ENCODE measurements around the gene RPS6KA5.
"Not testable (repeated sequence)": the region's sequence is repeated elsewhere in the genome, so short reads cannot be mapped to it uniquely, and the experiment has no call there.

The RPS6KA5 gene

DNA sequence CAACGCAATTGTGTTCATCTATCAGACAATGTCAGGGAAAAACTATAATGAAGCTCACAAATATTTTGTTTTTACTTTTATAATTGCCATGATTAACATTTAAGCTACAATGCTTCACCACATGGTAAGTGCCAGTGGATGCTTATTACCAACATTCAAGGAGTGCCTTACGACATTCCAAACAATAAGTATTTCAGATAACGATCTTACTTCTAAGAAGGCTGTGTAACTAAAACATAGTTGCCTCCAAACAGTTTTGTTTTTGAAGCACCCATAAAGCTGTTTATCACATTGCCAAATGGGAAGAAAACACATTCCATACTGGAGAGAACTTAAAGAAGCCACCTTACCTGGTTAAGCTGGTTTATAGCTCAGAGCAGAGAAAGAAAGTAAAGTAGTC lies 78.8 kb downstream of the RPS6KA5 start:
- no peak for DNase-seq

DNA sequence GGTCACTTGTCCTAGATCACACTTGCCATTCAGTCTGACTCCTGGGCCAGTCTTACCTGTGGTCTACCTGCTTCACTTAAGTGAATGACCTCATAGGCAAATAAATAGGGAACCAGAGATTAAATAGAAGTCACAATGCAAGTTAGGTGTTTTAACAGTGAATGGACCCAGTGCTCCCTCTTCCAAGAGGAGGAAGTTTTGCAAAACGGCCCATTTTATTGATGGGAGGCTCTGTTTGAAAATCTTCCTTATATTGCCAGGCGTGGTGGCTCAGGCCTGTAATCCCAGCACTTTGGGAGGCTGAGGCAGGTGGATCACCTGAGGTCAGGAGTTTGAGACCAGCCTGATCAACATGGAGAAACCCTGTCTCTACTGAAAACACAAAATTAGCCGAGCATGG lies 79.8 kb downstream of the RPS6KA5 start:
- DNase-seq, result not testable (repeated sequence)

- no peak for DNase-seq
Observed at GRCh38 chr14:90979515-90979914, 80.9 kb downstream of the RPS6KA5 start.

- DNase-seq, result no peak
Observed at GRCh38 chr14:90976101-90976500, 84.3 kb downstream of the RPS6KA5 start.

DNA sequence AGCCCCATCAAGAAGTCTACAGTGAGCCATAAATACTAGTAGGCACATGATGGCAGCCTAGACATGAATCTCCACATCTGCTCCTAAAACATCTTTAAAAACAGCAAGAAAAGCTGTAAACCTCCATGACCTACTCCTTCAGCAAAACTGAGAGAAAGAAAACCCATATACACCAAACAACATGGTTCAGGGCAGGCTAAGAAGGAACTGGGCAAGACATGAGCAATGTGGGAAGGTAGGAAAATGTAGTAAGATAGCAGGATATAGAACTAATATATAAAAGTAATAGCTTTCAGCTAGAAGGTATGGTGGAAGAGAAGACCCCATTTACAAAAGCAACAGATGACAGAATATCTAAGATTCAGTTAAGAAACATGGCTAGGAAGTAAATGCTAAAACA lies 88.8 kb downstream of the RPS6KA5 start:
- no peak for DNase-seq

- no peak for DNase-seq
Observed at GRCh38 chr14:90970167-90970600, 90.3 kb downstream of the RPS6KA5 start.

GRCh38 chr14:90969531-90970166 lies 90.8 kb downstream of the RPS6KA5 start:
- DNase-seq, result no peak

DNA sequence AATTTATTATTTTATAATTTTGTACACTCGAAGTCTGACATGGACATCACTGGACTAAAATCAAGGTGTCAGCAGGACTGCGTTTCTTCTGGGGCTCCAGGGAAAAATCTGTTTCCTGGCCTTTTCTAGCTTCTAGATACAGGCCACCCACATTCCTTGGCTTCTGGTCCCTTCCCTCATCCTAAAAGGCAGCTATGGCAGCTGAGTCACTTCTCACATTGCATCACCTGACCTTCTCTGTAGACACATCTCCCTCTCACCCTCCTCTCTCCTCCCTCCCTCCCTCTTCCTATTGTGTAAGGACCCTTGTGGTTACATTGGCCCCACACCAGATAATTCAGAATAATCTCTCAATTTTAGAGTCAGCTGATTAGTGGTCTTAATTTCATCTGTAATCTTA lies 92.4 kb downstream of the RPS6KA5 start:
- DNase-seq, result no peak

DNA sequence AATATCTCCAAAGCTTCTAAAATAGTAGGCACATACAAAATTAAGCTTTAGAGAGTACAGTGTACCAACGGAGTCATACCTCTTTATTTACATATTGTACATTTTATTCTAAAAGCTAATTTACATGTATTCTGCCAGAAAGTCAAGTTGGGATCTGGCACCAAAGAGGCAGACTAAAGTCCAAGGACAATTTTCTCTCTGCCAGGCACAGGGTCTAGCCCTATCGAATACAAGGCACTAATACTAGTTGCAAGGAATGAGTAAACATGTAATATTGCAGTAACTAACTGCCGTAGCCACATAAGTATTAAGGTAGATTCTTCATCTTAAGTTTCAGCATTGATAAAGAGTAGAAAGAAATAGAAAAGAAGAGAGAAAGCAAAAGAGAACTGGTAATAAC lies 93.9 kb downstream of the RPS6KA5 start:
- no peak for DNase-seq

- no peak for DNase-seq
Observed at GRCh38 chr14:90965765-90966164, 94.7 kb downstream of the RPS6KA5 start.

DNA sequence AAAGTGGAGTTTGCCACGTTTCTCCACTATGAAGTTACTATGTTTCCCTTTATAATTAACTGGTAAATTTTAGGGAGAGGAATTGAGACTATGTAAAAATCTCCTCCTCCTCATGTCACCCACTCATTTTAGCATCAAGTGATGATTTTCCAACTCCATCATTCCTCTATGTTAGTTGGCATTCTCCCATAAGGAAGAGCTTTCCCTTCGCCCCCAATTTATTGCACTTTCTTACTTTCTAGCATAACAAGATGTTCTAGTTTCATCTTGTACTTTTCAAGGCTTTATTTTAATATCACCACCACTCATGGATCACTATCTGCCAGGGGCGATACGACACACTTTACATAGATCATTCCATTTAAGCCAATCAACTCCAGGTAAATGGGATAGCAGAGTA lies 97.1 kb downstream of the RPS6KA5 start:
- DNase-seq, result no peak

DNA sequence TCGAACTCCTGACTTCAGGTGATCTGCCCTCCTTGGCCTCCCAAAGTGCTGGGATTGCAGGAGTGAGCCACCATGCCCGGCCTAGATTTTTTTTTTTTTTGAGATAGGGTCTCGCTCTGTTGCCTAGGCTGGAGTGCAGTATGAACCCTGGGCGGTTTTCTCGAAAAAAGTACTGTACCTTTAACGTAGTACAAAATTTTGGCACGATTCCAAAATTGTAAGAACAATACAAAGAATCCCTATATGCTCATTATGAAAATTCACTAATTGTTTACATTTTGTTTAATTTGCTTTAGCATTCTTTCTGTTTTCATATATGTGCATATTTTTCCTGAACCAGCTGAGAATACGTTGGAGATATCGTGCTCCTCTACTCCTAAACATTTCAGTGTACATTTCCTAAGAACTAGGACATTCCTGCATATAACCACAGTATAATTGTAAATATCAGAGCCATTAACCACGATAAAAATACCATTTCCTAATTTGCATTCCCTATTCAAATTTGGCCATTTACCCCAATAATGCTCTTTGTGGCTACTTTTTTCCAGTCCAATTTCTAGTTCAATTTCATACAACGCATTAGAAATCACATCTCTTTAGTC lies 97.8 kb downstream of the RPS6KA5 start:
- no peak for DNase-seq

DNA sequence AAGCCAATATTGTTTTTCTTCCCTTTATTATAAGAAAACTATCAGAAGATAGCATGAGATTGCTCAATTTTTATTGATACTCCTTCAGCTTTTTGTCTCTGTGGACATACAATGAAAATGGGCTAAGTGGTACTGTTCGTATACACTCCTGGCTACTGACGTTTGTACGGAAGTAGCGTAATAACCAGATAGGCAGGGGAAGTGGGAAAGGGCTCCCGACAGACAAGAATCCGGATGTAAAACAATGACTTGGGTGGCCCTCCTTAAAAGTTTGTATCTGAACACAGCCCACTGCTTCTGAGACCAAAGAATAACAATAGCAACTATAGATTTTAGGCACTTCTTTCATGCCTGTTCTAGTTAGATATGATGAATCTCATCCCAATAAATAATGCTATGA lies 99.6 kb downstream of the RPS6KA5 start:
- DNase-seq, result no peak

- no peak for DNase-seq
Observed at GRCh38 chr14:90959344-90959743, 101.1 kb downstream of the RPS6KA5 start.

- DNase-seq, result no peak
Observed at GRCh38 chr14:90956273-90956672, 104.2 kb downstream of the RPS6KA5 start.

GRCh38 chr14:90953643-90954042 lies 106.8 kb downstream of the RPS6KA5 start:
- DNase-seq, result not testable (repeated sequence)

GRCh38 chr14:90943367-90943766 lies 117.1 kb downstream of the RPS6KA5 start:
- DNase-seq, result no peak

DNA sequence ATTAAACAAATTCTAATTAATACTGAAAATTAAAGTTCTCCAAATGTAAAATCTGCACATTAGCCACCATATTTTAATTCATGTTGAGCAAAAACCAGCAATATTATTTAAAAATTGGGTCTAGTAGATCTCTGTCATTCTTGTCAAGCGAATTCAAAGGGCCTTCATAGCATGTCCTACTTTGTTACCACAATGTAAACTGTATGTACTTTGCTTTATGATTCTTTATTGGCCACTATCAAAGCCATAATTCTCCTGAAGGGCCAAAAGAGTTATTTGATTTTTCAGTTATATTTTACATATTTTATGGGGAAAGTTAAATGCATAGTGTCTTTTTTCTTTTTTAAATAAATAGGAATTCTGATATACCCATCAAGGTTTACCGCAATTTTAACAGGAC lies 117.9 kb downstream of the RPS6KA5 start:
- DNase-seq, result no peak

DNA sequence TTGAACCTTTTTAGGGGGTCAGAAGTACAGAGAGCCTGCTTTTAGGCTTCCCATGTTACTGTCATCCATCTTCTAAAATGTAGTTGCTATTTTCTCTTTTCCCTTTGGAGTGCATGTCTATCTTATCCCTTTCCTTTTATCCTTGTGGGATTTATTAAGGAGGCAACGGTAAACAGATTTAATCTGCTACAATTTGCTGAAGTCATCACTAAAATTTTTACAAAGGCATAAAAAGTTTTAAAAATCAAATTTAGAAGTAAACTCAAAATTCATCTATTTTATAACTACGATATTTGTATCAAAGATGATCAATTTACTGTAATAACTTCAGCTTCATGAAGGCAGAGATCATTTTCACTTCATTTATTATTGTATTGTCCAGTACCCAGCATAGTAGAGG lies 118.7 kb downstream of the RPS6KA5 start:
- DNase-seq, result no peak

- no peak for DNase-seq
Observed at GRCh38 chr14:90940318-90940962, 120.0 kb downstream of the RPS6KA5 start.

GRCh38 chr14:90939252-90939795 lies 121.1 kb downstream of the RPS6KA5 start:
- DNase-seq, result not testable (repeated sequence)

- no peak for DNase-seq
Observed at GRCh38 chr14:90938615-90939014, 121.8 kb downstream of the RPS6KA5 start.

GRCh38 chr14:90936757-90937440 lies 123.5 kb downstream of the RPS6KA5 start:
- DNase-seq, result no peak
